CD4-positive, CD25-positive, alpha-beta regulatory T cell (primary cell): ENCODE data around the gene GALNS. TPM values are rescaled to one million over a fixed set of nuclear protein-coding genes. Genes with fewer than 3 reads are reported as not detected.
A peak's percentile ranks its signal among the peaks of the same experiment; 100 is the strongest.

Source experiments
- ATAC-seq, 2 donors: fragments of 150-1000 bp; cut with Tn5 transposase; one replicate each; pipeline ENCODE4 v1.10.0; 2021; ENCODE audit warnings: low read depth in 2 of 2, moderate number of reproducible peaks in 2 of 2, moderate library complexity in 1 of 2
- DNase-seq, 3 donors: peaks; one replicate each; pipeline versions ENCODE4 v3.0.0 to v3.0.0-alpha.2; 2012 to 2022; ENCODE audit warnings: mixed read lengths in 1 of 3
- H3K27ac ChIP-seq: one replicate; pipeline ENCODE4 v1.7.0; 2013; ENCODE audit warnings: mild to moderate bottlenecking, low read length; ENCODE audit not compliant: insufficient read depth, poor library complexity, severe bottlenecking
- H3K27me3 ChIP-seq: one replicate; pipeline ENCODE4 v1.7.0; 2013; ENCODE audit warnings: low read length; ENCODE audit not compliant: control insufficient read depth, insufficient read depth
- H3K36me3 ChIP-seq: one replicate; pipeline ENCODE4 v1.7.0; 2013; ENCODE audit warnings: mild to moderate bottlenecking, low read length, moderate library complexity; ENCODE audit not compliant: control insufficient read depth, insufficient read depth
- H3K4me1 ChIP-seq: 2 replicates; pipeline ENCODE4 v1.7.0; 2013; ENCODE audit warnings: mild to moderate bottlenecking, low read length; ENCODE audit not compliant: insufficient read depth, control insufficient read depth, poor library complexity, severe bottlenecking
- H3K4me3 ChIP-seq: one replicate; pipeline ENCODE4 v1.7.0; 2013; ENCODE audit warnings: low read depth, mild to moderate bottlenecking, low read length, moderate library complexity
- H3K9me3 ChIP-seq, 2 experiments: 1 replicate in 1 of 2; 2 replicates in 1 of 2; pipeline ENCODE4 v1.7.0; 2013; ENCODE audit warnings: low read length in 2 of 2, mild to moderate bottlenecking in 1 of 2, moderate library complexity in 1 of 2; ENCODE audit not compliant: control insufficient read depth in 2 of 2
- H3K27ac Mint-ChIP-seq, 3 donors: one replicate each; pipeline ENCODE4 v1.8.0; 2020 to 2022; ENCODE audit warnings: mild to moderate bottlenecking in 3 of 3, mixed read lengths in 3 of 3, moderate library complexity in 2 of 3
- H3K27me3 Mint-ChIP-seq: one replicate; pipeline ENCODE4 v1.8.0; 2022; ENCODE audit warnings: mild to moderate bottlenecking, mixed read lengths
- H3K36me3 Mint-ChIP-seq: one replicate; pipeline ENCODE4 v1.8.0; 2020; ENCODE audit warnings: mixed read lengths
- H3K4me1 Mint-ChIP-seq, 4 donors: one replicate each; pipeline ENCODE4 v1.8.0; 2020 to 2022; ENCODE audit warnings: mixed read lengths in 4 of 4, mild to moderate bottlenecking in 1 of 4
- H3K4me3 Mint-ChIP-seq, 4 donors: one replicate each; pipeline ENCODE4 v1.8.0; 2020 to 2022; ENCODE audit warnings: mild to moderate bottlenecking in 4 of 4, mixed read lengths in 4 of 4, moderate library complexity in 3 of 4
- H3K9me3 Mint-ChIP-seq, 7 donors: one replicate each; pipeline ENCODE4 v1.8.0; 2020 to 2022; ENCODE audit warnings: mixed read lengths in 7 of 7, mild to moderate bottlenecking in 3 of 7, moderate library complexity in 2 of 7
- polyA plus RNA-seq, 4 donors: library from polyadenylated mRNA; unstranded; fragments of 300-500 nt; fragmentation: Illumina TruSeq; gene quantifications; one replicate each; pipeline ENCODE4 v1.2.3, GENCODE V29; 2021
- total RNA-seq: library from RNA; stranded (reverse); gene quantifications from one replicate; pipeline ENCODE4 v1.2.3, GENCODE V29; 2022

Gene GALNS
- total and polyA plus RNA-seq, 5 donors from 2014 or later: 8.1 to 63.1 (median 12.5) TPM

GRCh38 chr16:88868974-88869672, 12.4 kb upstream of the GALNS start:
- H3K27me3 Mint-ChIP-seq: peaks cover 15% of the 10 kb centered on the region
- peaks cover 0 to 1% (median 0%) of the 10 kb centered on the region in 7 donors for H3K9me3 Mint-ChIP-seq
- Histone ChIP-seq H3K4me3 (no peak overlapping the region), H3K27me3 (no peaks in the 10 kb centered on the region), H3K9me3 (no peaks in the 10 kb centered on the region), H3K36me3 (no peaks in the 10 kb centered on the region), H3K27ac (no peak overlapping the region), H3K4me1 (no peaks in the 10 kb centered on the region)
- ATAC-seq (no peak), DNase-seq (no peak)
- peaks cover 0 to 2% (median under 1%) of the 10 kb centered on the region in 4 donors for H3K4me1 Mint-ChIP-seq
- no peak overlapping the region for H3K27ac Mint-ChIP-seq
- H3K4me3 Mint-ChIP-seq: no peak overlapping the region
- H3K36me3 Mint-ChIP-seq: no peaks in the 10 kb centered on the region

- no peaks in the 10 kb centered on the region for H3K27me3 ChIP-seq
- H3K9me3 ChIP-seq: no peaks in the 10 kb centered on the region
- no peak for ATAC-seq
- peaks cover 0 to 2% (median under 1%) of the 10 kb centered on the region in 4 donors for H3K4me1 Mint-ChIP-seq
- DNase-seq: no peak
- peaks cover under 1% of the 10 kb centered on the region for H3K36me3 Mint-ChIP-seq
- no peaks in the 10 kb centered on the region for H3K4me1 ChIP-seq
- peaks cover under 1% of the 10 kb centered on the region for H3K36me3 ChIP-seq
- peaks cover 15% of the 10 kb centered on the region for H3K27me3 Mint-ChIP-seq
- peaks cover 0 to 1% (median 0%) of the 10 kb centered on the region in 7 donors for H3K9me3 Mint-ChIP-seq
- no peak overlapping the region for H3K27ac Mint-ChIP-seq
- H3K27ac ChIP-seq: no peak overlapping the region
- no peak overlapping the region for H3K4me3 Mint-ChIP-seq
- no peak overlapping the region for H3K4me3 ChIP-seq
These were observed 11.0 kb upstream of the GALNS start for GRCh38 chr16:88867581-88868246.

- Histone ChIP-seq H3K9me3 (no peaks in the 10 kb centered on the region), H3K36me3 (peaks cover 12% of the 10 kb centered on the region), H3K4me3 (no peak within 1 kb of the TSS), H3K4me1 (no peaks in the 10 kb centered on the region), H3K27me3 (no peaks in the 10 kb centered on the region), H3K27ac (no peak within 1 kb of the TSS)
- ATAC-seq (no peak), DNase-seq (no peak)
- Mint-ChIP-seq H3K4me3 (no peak within 1 kb of the TSS), H3K27me3 (peaks cover 13% of the 10 kb centered on the region), H3K9me3 (peaks cover 0 to 1% (median 0%) of the 10 kb centered on the region in 7 donors), H3K36me3 (peaks cover 5% of the 10 kb centered on the region), H3K27ac (peak within 1 kb of the TSS in 1 of 3 donors; percentile 75), H3K4me1 (peaks cover 0 to 2% (median under 1%) of the 10 kb centered on the region in 4 donors)
These were observed 9.6 kb upstream of the GALNS start, which contains the start of gene PABPN1L for GRCh38 chr16:88866151-88866920. PABPN1L (minus strand) TSS chr16:88866660; CDS start chr16:88866606, 54 bp downstream.

- Histone ChIP-seq H3K27ac (no peak overlapping the region), H3K4me3 (no peak overlapping the region), H3K9me3 (no peaks in the 10 kb centered on the region), H3K4me1 (no peaks in the 10 kb centered on the region), H3K27me3 (no peaks in the 10 kb centered on the region), H3K36me3 (peaks cover 16% of the 10 kb centered on the region)
- DNase-seq (no peak), ATAC-seq (no peak)
- peaks cover 0 to 1% (median 0%) of the 10 kb centered on the region in 7 donors for H3K9me3 Mint-ChIP-seq
- H3K4me1 Mint-ChIP-seq: peaks cover 0 to 2% (median under 1%) of the 10 kb centered on the region in 4 donors
- H3K4me3 Mint-ChIP-seq: no peak overlapping the region
- H3K27ac Mint-ChIP-seq: no peak overlapping the region
- H3K27me3 Mint-ChIP-seq: peaks cover 8% of the 10 kb centered on the region
- peaks cover 9% of the 10 kb centered on the region for H3K36me3 Mint-ChIP-seq
These were observed 9.0 kb upstream of the GALNS start for GRCh38 chr16:88865742-88866141.

GRCh38 chr16:88865310-88865709, 8.6 kb upstream of the GALNS start:
- H3K36me3 ChIP-seq: peaks cover 20% of the 10 kb centered on the region
- peaks cover 4% of the 10 kb centered on the region for H3K27me3 Mint-ChIP-seq
- H3K27me3 ChIP-seq: no peaks in the 10 kb centered on the region
- peaks cover 0 to 2% (median 0%) of the 10 kb centered on the region in 4 donors for H3K4me1 Mint-ChIP-seq
- no peak overlapping the region for H3K4me3 Mint-ChIP-seq
- H3K4me1 ChIP-seq: no peaks in the 10 kb centered on the region
- H3K4me3 ChIP-seq: no peak overlapping the region
- DNase-seq (no peak), ATAC-seq (no peak)
- no peak overlapping the region for H3K27ac ChIP-seq
- H3K9me3 Mint-ChIP-seq: peaks cover 0 to 1% (median 0%) of the 10 kb centered on the region in 7 donors
- no peak overlapping the region for H3K27ac Mint-ChIP-seq
- no peaks in the 10 kb centered on the region for H3K9me3 ChIP-seq
- H3K36me3 Mint-ChIP-seq: peaks cover 10% of the 10 kb centered on the region

- peaks cover 0 to 1% (median 0%) of the 10 kb centered on the region in 7 donors for H3K9me3 Mint-ChIP-seq
- ATAC-seq: no peak
- no peak overlapping the region for H3K27ac ChIP-seq
- peaks cover 3% of the 10 kb centered on the region for H3K4me1 ChIP-seq
- H3K36me3 ChIP-seq: peaks cover 28% of the 10 kb centered on the region
- no peak for DNase-seq
- H3K27ac Mint-ChIP-seq: no peak overlapping the region
- no peaks in the 10 kb centered on the region for H3K27me3 Mint-ChIP-seq
- no peak overlapping the region for H3K4me3 ChIP-seq
- H3K36me3 Mint-ChIP-seq: peaks cover 10% of the 10 kb centered on the region
- H3K4me1 Mint-ChIP-seq: peaks cover 0 to 4% (median under 1%) of the 10 kb centered on the region in 4 donors
- no peaks in the 10 kb centered on the region for H3K27me3 ChIP-seq
- no peak overlapping the region for H3K4me3 Mint-ChIP-seq
- H3K9me3 ChIP-seq: no peaks in the 10 kb centered on the region
These were observed 7.8 kb upstream of the GALNS start for GRCh38 chr16:88864521-88864920.

- H3K9me3 ChIP-seq: no peaks in the 10 kb centered on the region
- peaks cover 3% of the 10 kb centered on the region for H3K4me1 ChIP-seq
- H3K27me3 Mint-ChIP-seq: no peaks in the 10 kb centered on the region
- H3K27ac Mint-ChIP-seq: no peak overlapping the region
- peaks cover 0 to 1% (median 0%) of the 10 kb centered on the region in 7 donors for H3K9me3 Mint-ChIP-seq
- no peak overlapping the region for H3K4me3 ChIP-seq
- ATAC-seq: no peak
- H3K27ac ChIP-seq: no peak overlapping the region
- H3K4me1 Mint-ChIP-seq: peaks cover 0 to 5% (median 2%) of the 10 kb centered on the region in 4 donors
- H3K36me3 ChIP-seq: peaks cover 33% of the 10 kb centered on the region
- no peak for DNase-seq
- peaks cover 10% of the 10 kb centered on the region for H3K36me3 Mint-ChIP-seq
- no peaks in the 10 kb centered on the region for H3K27me3 ChIP-seq
- no peak overlapping the region for H3K4me3 Mint-ChIP-seq
These were observed 7.4 kb upstream of the GALNS start for GRCh38 chr16:88864099-88864498.
